ENCODE results near the gene DNAJC5. TPM values are rescaled to one million over a fixed set of nuclear protein-coding genes. Genes with fewer than 3 reads are reported as not detected.
A peak's percentile ranks its signal among the peaks of the same experiment; 100 is the strongest.

Gene DNAJC5
- total and polyA plus RNA-seq, 9 of the 15 experiments (the other 6 are each of a cell fraction or from before 2014, with no cell fraction given): 0.95 to 42.8 (median 23.4) TPM

DNA sequence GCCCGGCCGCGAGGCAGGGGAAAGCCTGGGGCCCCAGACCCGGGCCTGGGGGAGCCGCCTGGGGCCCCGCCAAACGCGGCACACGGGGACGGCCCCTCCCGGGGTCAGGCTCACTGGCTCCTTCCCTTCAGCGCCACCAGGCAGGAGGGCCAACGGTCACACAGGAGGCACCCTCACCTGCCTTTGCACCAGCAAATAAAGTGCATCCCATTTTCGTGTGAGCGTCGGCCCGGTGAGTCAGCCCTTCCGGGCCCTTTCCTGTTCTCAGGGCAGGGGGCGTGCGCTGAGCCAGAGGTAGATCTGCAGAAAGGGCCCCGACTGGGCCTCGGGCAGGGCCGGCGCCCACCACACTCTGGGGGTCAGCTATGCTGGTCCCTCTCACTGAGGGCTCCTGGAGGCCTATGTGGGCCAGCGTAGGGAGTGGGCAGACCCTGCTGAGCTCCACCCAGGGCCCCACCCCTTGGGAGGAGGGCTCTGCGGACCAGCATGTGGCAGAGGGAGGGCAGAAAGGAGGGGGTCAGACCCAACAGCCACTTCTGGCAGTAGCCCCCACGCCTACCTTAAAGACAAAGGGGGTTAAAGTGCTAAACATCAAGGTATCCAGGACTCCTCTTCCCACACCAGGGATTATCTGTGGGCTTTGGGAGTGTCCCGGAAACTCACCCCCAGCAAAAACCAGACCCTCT is 62.2 kb downstream of the DNAJC5 start:
- H3K9me1 ChIP-seq (ENCODE audit: control insufficient read depth, insufficient read depth, low read length): peaks cover 7% of the 10 kb centered on the region
- peak; percentile 76 to 87 (median 82) for DNase-seq (ENCODE audit: extremely low read depth in 1 of 4, low spot score in 3 of 4)
- ChIA-PET POLR2A (interaction anchor here (0.5 to 1.0 kb wide), 3 partner anchors 16 to 23 kb away, joined by 3 to 4 read pairs (median 3); no protein-coding TSS in a partner anchor), CTCF (ENCODE audit: low intra/inter-chr PET ratio) (no interaction called here)
- peaks cover 16 to 74% of the 10 kb centered on the region in 2 experiments; a peak in 4 of 5 replicates for H3K4me1 ChIP-seq (replicated peaks in 1 of 2; ENCODE audit: control insufficient read depth in 2 of 2, insufficient read depth in 2 of 2, low read length in 2 of 2)
- no TSS peak for BruUV-seq (replicated peaks)
- peak overlapping the region; percentile 99 for H3K4me3 ChIP-seq
- peak; percentile 91 for FAIRE-seq
- no peaks in the 10 kb centered on the region for H3K9me3 ChIP-seq (replicated peaks; ENCODE audit: control insufficient read depth, insufficient read depth, low read depth, low read length)
- 2% methylated on average over 22 of the region's 28 CpGs for WGBS (ENCODE audit: insufficient coverage, low coverage, missing lambda C conversion rate)
- peaks cover 47% of the 10 kb centered on the region; the same call in 1 of the 3 replicates for H3K36me3 ChIP-seq (ENCODE audit: control insufficient read depth, insufficient read depth, low read length)
- H3K79me2 ChIP-seq (ENCODE audit: control insufficient read depth, insufficient read depth, low read length): peaks cover 39% of the 10 kb centered on the region
- in situ Hi-C loops (cut with MboI) (no loop called here), intact Hi-C loops (cut with micrococcal nuclease) (loop anchor here (5.0 kb wide), 1 partner anchor 250 kb away; the partner anchor contains the start of genes ARFRP1 and ZGPAT)
- peak overlapping the region; percentile 74 for H2AFZ ChIP-seq (ENCODE audit: low read depth, low read length)
- H3K27me3 ChIP-seq (ENCODE audit: control insufficient read depth in 2 of 2, insufficient read depth in 2 of 2, low read length in 2 of 2): no peaks in the 10 kb centered on the region
- peak overlapping the region; percentile 73 for H3K4me2 ChIP-seq (ENCODE audit: insufficient read depth, low read length)
- peaks cover 19% of the 10 kb centered on the region; the same call in 1 of the 2 replicates for H4K20me1 ChIP-seq (replicated peaks; ENCODE audit: control insufficient read depth, insufficient read depth, low read length)
- H3K27ac ChIP-seq (ENCODE audit: extremely low read depth, low read depth, low read length): peak overlapping the region; percentile 90
- peak overlapping the region; percentile 75 to 89 for H3K9ac ChIP-seq (ENCODE audit: insufficient read depth in 1 of 2, low read depth in 2 of 2, low read length in 2 of 2)
- peak; percentile 84 for ATAC-seq
- TF ChIP-seq, protein P1, sequence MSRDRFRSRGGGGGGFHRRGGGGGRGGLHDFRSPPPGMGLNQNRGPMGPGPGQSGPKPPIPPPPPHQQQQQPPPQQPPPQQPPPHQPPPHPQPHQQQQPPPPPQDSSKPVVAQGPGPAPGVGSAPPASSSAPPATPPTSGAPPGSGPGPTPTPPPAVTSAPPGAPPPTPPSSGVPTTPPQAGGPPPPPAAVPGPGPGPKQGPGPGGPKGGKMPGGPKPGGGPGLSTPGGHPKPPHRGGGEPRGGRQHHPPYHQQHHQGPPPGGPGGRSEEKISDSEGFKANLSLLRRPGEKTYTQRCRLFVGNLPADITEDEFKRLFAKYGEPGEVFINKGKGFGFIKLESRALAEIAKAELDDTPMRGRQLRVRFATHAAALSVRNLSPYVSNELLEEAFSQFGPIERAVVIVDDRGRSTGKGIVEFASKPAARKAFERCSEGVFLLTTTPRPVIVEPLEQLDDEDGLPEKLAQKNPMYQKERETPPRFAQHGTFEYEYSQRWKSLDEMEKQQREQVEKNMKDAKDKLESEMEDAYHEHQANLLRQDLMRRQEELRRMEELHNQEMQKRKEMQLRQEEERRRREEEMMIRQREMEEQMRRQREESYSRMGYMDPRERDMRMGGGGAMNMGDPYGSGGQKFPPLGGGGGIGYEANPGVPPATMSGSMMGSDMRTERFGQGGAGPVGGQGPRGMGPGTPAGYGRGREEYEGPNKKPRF (IDR thresholded peaks at IDR 0.05; ENCODE audit: low read depth, low read length): no peak
- peak; percentile 61 for TF ChIP-seq RBFOX2 (IDR thresholded peaks at IDR 0.05; ENCODE audit: low read depth, low read length)
- TF ChIP-seq, protein P2, sequence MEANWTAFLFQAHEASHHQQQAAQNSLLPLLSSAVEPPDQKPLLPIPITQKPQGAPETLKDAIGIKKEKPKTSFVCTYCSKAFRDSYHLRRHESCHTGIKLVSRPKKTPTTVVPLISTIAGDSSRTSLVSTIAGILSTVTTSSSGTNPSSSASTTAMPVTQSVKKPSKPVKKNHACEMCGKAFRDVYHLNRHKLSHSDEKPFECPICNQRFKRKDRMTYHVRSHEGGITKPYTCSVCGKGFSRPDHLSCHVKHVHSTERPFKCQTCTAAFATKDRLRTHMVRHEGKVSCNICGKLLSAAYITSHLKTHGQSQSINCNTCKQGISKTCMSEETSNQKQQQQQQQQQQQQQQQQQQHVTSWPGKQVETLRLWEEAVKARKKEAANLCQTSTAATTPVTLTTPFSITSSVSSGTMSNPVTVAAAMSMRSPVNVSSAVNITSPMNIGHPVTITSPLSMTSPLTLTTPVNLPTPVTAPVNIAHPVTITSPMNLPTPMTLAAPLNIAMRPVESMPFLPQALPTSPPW (CRISPR knock-in tag; IDR thresholded peaks at IDR 0.05): peak; percentile 77
- no peak for TF ChIP-seq PRMT5 (CRISPR knock-in tag; IDR thresholded peaks at IDR 0.05)
- no peak for TF ChIP-seq STAG1 (CRISPR knock-in tag; IDR thresholded peaks at IDR 0.05; ENCODE audit: borderline replicate concordance)
- peak; percentile 83 for TF ChIP-seq POLR2A (conservative IDR thresholded peaks at IDR 0.05)
- TF ChIP-seq, protein P3, sequence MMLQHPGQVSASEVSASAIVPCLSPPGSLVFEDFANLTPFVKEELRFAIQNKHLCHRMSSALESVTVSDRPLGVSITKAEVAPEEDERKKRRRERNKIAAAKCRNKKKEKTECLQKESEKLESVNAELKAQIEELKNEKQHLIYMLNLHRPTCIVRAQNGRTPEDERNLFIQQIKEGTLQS (IDR thresholded peaks at IDR 0.05): peak; percentile 73
- TF ChIP-seq, protein P3 (CRISPR knock-in tag; conservative IDR thresholded peaks at IDR 0.05): no peak
- TF ChIP-seq ZBTB8A (IDR thresholded peaks at IDR 0.05; ENCODE audit: partially characterized antibody): no peak
- peak; percentile 25; the same call in 1 of the 2 replicates for TF ChIP-seq CBFB (CRISPR knock-in tag; IDR thresholded peaks at IDR 0.05)
